Endothelial cell of hepatic sinusoid (primary cell): Measurements from ENCODE around the gene PTPRG.

Experiments used
- in situ Hi-C: cut with HindIII; loops from 2 replicates; pipeline ENCODE4 v1.10.0; 2017; ENCODE audit warnings: low sequenced_read_pairs

The PTPRG gene

GRCh38 chr3:62233065-62233464 is 671.7 kb downstream of the PTPRG start:
- in situ Hi-C loops: no loop called here

- in situ Hi-C loops: no loop called here
Measured at GRCh38 chr3:62236016-62236415, 674.6 kb downstream of the PTPRG start.

- in situ Hi-C loops: no loop called here
Measured at GRCh38 chr3:62237286-62237948, 676.0 kb downstream of the PTPRG start.

- in situ Hi-C loops: no loop called here
Measured at GRCh38 chr3:62238003-62238402, 676.6 kb downstream of the PTPRG start.

GRCh38 chr3:62238431-62238830 is 677.1 kb downstream of the PTPRG start:
- in situ Hi-C loops: no loop called here

GRCh38 chr3:62241279-62241678 is 679.9 kb downstream of the PTPRG start:
- in situ Hi-C loops: no loop called here

GRCh38 chr3:62242831-62243509 is 681.6 kb downstream of the PTPRG start:
- in situ Hi-C loops: no loop called here

GRCh38 chr3:62246094-62246493 is 684.7 kb downstream of the PTPRG start:
- in situ Hi-C loops: no loop called here

GRCh38 chr3:62246985-62247384 is 685.6 kb downstream of the PTPRG start:
- in situ Hi-C loops: no loop called here

GRCh38 chr3:62248734-62249483 is 687.5 kb downstream of the PTPRG start:
- in situ Hi-C loops: no loop called here

- in situ Hi-C loops: no loop called here
Measured at GRCh38 chr3:62249484-62249776, 688.1 kb downstream of the PTPRG start.

- in situ Hi-C loops: no loop called here
Measured at GRCh38 chr3:62249855-62250543, 688.6 kb downstream of the PTPRG start.

GRCh38 chr3:62252438-62253157 is 691.2 kb downstream of the PTPRG start:
- in situ Hi-C loops: no loop called here

GRCh38 chr3:62253971-62254370 is 692.6 kb downstream of the PTPRG start:
- in situ Hi-C loops: no loop called here

- in situ Hi-C loops: no loop called here
Measured at GRCh38 chr3:62255758-62256157, 694.4 kb downstream of the PTPRG start.

GRCh38 chr3:62259924-62260323 is 698.6 kb downstream of the PTPRG start:
- in situ Hi-C loops: no loop called here

GRCh38 chr3:62260655-62261054 is 699.3 kb downstream of the PTPRG start:
- in situ Hi-C loops: no loop called here

GRCh38 chr3:62261121-62261520 is 699.8 kb downstream of the PTPRG start:
- in situ Hi-C loops: no loop called here

GRCh38 chr3:62261736-62262135 is 700.4 kb downstream of the PTPRG start:
- in situ Hi-C loops: no loop called here

- in situ Hi-C loops: no loop called here
Measured at GRCh38 chr3:62265528-62265927, 704.2 kb downstream of the PTPRG start.
